ENCODE data around the gene KDM6A.
"Not testable (repeated sequence)": the region's sequence is repeated elsewhere in the genome, so short reads cannot be mapped to it uniquely, and the experiment has no call there.

Gene KDM6A

DNA sequence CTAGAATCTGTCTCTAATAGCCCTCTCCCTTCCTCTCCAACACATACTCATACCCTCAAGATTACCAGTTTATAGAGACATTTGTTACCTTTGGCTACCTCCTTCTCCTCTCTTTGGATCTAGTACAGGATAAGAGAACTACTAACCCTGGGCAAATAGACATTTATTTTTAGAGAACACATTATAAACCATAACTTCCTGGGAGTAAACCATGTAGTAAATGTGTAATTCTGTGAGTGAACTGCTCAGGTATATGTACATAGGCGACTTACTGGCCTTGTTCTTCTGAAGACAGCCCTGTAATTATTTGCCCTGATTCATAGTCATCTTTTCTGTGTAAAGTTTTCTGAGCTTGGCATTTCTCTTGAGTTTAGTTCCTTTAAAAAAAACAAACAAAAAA lies 94.2 kb downstream of the KDM6A start:
- no peak for DNase-seq

DNA sequence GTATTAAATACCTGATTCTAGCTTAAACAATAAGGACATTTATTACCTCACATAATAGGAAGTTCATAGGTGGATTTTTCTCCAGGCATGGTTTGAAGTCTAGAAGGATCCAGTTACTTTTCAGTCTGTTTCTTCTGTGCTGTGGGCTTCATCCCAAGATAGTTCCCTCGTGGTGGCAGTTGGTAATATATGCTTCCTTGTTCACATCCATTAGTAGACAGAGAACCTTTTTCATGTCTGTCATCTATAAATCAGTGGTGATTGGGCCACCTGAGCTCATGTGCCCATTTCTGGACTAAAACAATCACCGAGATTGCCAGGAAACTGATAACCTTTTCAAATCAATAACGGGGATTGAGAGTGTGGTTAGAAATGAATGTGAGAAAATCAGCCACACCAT lies 97.7 kb downstream of the KDM6A start:
- DNase-seq = no peak

DNA sequence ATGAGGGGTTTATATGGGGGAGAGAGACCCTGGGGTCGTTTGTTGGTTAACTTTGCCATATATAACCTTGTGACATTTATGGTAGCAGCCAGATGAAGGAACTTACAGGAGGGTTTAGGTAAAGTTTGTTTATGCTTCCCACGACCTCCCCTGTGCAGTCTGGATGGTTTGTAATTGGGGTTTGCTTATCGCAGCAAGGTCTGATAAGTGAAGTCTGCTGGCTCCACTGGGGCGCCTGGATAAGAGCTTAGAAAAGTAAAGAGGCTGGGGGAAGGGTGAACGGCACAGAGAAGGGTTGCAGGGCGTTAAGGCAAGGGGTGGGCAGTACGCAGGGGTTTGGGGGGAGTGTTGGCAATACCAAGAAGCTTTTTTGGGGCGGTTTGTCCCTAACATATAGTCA lies 98.7 kb downstream of the KDM6A start:
- DNase-seq = no peak

DNA sequence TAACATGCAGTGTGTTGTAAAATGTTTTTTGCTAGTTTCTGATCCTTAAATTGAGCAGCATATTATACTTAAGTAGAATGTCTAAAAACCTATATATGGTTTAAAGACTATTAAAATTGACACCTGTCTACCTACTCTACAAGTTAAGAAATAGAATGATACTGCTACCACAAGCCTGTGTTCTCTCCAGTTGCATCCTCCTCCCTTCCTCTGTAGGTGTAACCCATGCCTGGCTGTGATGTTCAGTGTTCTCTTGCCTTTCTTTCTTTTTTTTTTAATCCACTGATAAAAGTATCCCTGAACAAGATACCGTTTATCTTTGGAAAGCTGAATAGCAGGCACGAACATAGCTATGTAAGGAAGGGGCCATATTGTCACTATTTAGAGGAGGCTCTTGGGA lies 99.1 kb downstream of the KDM6A start:
- DNase-seq = no peak

DNA sequence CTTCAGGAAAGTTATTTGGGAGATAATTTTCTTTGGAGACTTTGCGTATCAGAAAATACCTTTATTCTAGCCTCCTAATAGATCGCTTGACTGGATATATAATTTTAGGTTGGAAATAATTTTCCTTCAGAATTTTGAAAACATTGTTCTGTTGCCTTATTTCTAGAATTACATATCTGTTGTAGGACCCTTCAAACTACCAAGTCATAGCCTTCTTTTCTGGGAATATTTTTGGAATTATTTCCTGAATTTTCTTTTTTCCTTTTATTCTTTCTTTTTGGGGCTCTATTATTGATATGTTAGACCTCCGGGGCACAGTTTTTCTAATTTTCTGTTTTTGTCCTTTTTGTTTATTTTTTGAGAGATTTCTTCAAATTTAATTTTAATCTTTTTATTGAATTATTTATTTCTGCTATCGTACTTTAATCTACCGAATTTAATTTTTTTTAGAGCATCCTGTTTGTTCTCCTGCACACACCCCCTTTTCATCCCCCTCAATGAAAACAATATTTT lies 100.5 kb downstream of the KDM6A start:
- DNase-seq = no peak

DNA sequence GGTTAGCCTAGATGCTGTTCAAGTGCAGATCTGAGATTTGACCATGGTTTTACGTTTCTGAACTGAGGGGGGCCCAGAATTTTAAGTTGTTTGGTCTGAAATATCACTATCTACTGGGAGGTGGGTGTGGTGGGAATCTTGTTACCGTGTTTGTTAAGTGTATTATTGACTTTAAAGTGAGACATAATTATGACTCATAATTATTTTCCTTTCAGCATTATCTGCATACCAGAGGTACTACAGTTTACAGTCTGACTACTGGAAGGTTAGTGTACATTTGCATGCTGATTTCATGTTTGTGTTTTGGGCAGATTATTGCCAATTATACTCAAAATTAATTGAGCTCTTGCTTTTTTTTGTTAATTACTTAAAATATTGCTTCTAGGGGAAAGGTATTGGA lies 101.5 kb downstream of the KDM6A start:
- no peak for DNase-seq

DNA sequence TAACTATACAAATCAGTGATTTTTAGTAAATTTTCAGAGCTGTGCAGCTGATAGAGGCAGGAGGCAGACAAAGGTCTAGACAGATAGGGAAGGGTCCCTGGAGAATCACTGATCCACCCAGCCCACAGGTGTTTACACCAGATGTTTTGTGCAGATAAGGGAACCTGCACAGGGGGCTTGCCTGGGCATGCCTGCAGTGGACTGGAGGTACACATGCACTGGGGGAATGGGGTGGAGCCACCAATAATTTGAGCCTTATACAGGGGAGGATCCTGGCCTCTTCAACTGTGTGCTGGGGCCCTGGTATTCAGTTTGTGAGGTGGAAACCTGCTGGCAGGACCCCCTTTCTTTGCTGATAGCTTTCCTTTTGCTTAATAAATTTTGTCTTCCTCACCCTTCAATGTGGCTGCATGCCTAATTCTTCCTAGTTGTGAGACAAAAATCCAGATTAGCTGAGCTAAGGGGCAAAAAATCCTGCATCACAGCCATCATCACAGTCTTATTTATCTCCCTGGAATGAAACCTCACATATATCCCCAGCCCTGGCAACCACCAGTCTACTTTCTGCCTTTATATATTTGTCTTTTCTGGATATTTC lies 102.8 kb downstream of the KDM6A start:
- no peak for DNase-seq

DNA sequence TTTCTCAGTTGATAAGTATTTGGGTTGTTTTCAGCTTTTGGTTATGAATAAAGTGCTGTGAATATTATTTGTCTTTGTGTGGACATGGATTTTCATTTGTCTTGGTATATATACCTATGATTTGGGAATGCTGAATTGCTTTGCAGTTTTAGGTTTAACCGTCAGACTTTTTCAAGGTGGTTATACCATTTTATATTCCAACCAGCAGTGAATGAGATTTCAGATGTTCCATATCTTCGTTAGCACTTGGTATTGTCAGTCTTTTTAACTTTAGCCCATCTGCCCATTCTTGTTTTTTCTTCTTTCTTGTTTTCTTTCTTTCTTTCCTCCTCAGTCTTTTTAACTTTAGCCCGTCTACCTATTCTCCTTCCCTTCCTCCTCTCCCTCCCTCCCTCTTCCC lies 106.0 kb downstream of the KDM6A start:
- no peak for DNase-seq

DNA sequence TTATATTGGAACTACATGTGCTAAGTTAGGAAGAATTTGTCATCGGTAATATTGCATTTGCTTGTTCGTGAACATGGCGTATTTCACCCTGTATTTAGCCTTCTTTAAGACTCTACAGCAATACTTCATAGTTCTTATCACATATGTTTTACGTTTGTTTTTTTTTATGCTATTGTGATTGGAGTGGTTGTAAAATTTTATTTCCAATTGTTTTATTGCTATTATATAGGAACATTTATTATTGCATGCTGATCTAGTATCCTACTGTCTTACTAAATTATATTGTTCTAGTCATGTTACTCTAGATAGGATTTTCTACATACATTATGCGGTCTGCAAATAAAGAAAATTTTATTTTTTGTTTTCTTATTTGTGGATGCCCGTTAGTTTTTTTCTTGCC lies 107.4 kb downstream of the KDM6A start:
- DNase-seq = no peak

DNA sequence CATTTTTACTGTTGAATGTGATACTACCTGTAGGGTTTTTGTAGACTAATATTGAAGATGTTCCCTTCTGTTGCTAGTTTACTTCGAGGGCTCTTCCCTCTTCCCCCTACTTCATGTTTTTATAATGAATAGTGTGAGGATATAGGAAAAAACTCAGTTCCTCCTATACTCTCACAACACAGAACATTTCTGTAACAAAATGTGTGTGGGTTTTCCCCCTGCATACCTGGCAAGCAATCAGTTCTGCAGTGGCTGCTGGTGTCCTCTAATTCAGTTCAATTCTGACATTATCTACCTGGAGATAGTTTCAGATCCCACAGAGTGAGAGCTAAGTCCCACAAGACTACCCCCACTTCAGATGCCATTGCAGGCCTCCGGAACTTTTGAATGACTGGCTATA lies 107.9 kb downstream of the KDM6A start:
- no peak for DNase-seq

DNA sequence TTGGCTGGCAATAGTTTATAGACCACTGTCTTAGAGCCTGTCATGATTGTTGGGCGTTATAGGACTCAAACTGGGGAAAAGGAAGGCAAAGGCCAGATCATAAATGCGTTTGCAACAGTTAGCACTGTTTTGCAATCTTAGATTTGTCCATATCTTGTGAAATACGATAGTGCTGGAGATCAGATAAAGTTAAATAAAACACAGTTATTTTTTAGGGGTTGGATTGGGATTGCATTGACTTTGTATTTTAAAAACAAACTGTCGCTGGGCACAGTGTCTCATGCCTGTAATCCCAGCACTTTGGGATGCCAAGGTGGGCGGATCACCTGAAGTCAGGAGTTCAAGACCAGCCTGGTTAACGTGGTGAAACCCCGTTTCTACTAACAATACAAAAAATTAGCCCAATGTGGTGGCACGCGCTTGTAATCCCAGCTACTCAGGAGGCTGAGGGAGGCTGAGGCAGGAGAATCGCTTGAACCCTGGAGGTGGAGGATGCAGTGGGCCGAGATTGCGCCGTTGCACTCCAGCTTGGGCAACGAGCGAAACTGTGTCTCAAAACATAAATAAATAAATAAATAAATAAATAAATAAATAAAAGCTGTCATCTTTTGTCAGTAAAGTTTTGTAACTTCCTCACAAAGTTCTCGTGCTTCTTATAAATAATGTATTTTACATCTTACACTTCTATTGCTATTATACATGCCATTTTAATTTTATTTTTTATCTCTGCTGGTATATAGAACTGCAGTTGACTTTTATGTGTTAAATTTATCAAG lies 117.2 kb downstream of the KDM6A start:
- no peak for DNase-seq

DNA sequence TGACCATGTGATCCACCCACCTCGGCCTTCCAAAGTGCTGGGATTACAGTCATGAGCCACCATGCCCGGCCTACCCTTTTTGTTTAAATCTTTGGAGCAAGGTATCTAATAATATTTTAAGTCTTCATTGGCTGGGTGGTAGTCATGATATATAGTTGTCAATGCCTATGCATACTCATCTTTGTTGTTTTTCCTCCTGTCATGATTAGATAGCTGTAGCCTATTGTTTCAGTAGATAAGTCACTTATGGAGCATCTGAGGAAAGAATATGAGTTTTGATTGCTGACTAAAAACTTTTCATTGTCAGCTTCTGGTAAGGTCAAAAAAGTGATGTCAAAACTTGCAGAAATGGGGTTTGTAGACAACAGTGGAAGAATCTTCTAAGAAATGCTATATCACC lies 119.8 kb downstream of the KDM6A start:
- no peak for DNase-seq

DNA sequence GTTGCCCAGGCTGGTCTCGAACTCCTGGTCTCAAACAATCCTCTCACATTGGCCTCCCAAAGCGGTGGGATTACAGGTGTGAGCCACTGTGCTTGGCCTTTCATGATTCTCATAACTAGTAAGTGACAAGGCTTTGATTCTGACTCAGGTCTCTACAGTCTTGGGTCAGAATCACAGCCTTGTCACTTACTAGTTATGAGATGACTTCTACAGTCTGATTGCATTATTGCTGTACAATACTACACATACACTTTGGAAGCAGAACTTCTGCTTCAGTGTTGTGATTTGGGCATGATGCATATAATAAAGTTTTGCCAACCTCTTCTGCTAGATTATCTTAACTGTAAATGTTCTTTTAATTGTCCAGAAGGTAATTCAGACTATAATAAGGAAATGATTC lies 123.3 kb downstream of the KDM6A start:
- no peak for DNase-seq

DNA sequence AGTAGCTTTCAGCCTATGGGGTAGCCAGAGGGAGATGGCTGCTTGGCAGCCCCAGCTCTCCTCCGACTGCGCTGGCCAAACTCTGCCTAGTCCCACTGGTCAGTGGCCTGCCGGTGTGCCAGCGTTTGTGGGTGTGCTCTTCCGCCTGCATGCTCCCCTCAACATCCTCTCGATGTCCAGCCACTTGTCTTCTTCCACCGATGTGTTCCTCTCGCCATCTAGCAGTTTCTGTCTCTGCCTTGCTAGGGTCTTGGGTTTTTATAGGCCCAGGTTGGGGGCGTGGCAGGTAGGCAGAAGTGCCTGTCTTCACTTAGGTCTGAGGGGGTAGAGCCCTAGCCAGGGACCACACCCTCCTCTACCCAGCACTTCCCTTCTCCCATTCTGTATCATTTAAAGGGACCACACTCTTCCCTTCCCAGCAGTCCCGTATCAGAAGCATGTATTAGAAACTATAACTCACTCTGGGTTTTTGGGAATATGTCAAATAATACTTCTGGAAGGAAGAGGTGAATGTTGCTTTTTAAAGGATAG lies 124.4 kb downstream of the KDM6A start:
- peak in 1 of 2 donors; percentile 10 for DNase-seq

DNA sequence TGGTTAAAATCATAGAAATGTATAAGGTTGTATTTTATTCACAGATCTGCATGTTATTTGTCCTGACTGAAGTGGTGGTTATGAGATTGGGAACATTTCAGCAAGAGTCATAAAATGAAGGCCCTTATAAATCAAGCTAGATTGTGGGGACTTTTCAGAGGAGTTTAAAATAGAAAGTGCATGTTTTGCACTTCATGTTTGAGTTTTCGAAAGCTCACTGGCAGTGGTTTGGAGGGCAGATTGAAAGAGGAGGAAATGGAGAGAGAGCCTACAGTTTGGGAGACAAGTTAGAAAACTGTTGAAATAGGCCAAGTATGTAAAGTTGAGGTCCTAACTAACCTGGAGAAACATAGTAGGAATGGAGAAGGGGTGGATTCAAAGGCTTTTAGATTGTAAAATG lies 124.9 kb downstream of the KDM6A start:
- no peak for DNase-seq

DNA sequence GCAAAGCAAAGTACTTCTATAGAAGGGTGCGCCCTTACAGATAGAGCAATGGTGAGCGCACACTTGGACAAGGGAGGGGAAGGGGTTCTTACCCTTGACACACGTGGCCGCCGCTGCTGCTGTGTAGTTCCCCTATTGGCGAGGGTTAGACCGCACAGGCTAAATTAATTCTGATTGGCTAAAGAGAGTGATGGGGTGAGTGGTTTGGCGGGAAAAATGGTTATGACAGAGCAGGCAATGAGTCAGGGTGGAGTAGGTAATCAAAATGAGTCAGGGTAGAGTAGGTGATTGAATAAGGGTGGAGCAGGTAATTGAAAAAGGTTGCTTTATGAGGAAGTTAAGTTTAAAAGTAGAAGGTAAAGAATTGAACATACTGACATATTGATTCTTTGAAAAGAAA lies 126.2 kb downstream of the KDM6A start:
- DNase-seq = not testable (repeated sequence)

DNA sequence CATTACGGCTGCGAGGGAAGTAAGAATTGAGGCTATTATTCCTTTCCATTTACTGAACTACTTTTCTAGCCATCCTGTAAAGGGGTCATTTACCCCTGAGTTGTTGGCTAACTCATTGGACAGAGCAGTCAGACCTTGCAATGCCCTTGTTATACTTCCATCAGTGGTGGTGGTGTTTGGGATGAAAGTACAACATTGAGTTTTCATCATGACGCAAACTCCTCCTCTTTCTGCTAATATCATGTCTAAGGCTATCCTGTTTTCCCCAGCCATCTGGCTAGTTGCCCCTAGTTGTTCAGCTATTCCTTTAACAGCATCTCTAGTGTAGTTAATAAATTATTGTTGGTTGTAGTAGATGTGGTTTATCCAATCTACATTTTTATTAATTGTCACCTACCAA lies 126.9 kb downstream of the KDM6A start:
- DNase-seq = not testable (repeated sequence)

DNA sequence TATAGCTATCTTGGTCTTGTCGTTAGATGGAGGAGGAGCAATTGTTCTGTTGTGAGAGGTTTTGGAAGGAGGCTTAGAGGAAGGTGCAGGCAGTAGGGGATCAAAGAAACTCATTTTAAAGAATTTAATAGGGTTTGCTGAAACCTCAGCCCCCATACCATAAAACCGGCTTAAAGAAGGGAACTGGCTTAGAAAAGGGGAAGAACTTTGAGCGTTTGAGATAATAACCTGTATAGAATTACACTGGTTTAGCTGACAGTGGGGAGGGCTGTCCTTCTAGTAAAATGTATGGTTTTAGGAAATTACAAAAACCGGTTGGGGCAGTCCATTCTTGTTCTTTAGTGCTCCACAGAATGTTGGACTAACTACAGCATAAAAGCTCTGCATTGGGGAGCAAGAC lies 128.1 kb downstream of the KDM6A start:
- DNase-seq = no peak

DNA sequence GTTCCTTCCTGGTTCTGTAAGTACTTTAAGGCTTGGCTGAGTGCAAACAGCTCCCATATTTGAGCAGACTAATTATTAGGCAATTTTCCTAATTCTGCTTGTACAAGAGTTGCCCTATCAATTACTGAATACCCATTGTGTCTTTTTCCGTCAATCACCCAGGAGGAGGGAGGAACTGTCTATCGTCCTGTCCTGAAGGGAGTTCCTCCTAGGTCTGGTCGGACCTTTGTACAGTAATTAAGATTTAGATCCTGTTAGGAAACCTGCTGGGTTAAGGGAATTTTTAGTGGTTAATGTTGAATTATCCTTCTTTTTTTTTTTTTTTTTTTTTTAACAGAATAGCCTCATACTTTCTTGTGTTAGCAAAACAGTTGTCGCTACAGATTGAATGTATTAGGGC lies 130.1 kb downstream of the KDM6A start:
- DNase-seq = no peak

DNA sequence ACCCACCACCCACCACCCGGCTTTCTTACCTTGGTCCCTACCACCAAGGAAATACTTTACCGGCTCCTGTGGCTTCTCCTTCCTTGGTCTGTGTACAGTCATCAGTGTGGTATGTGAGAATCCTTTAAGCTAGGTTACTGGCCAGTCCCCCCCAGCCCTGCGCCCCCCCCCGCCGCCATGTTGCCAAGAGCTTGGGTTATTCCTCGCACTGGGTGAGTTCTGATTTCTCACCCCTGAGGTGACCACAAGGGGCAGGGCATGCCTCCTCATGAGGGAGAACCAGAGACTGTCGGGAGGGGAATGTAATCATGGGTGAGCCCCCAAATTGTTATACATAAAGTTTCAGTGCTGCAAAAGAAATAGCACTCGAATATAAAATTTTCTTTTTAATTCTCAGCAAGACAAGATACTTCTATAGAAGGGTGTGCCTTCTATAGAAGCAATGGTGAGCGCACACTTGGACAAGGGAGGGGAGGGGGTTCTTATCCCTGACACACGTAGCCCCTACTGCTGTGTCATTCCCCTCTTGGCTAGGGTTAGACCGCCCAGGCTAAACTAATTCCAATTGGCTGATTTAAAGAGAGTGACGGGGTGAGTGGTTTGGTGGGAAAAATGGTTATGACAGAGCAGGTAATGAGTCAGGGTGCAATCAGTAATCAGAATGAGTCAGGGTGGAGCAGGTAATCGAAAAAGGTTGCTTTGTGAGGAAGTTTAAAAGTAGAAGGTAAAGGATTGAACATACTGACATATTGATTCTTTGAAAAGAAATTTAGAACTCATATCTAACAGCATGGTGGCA lies 133.2 kb downstream of the KDM6A start:
- DNase-seq = no peak

DNA sequence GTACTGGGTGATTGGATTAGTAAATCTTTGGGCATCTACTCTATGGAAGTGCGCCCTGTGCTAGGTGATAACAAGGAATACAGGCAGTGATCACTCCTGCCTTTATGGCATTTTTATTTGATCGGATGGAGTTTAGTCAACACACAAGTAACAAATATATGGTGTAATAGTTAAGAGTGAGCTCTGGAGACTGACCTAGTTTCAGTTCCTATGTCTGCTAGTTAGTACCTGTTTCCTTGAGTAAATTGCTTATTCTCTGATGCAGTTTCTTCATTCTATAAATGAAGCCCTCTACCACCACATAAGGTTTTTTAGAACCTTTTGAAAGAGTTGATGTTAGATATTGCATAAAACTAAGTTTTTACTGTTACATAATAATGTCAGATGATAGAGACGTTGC lies 134.6 kb downstream of the KDM6A start:
- no peak for DNase-seq

DNA sequence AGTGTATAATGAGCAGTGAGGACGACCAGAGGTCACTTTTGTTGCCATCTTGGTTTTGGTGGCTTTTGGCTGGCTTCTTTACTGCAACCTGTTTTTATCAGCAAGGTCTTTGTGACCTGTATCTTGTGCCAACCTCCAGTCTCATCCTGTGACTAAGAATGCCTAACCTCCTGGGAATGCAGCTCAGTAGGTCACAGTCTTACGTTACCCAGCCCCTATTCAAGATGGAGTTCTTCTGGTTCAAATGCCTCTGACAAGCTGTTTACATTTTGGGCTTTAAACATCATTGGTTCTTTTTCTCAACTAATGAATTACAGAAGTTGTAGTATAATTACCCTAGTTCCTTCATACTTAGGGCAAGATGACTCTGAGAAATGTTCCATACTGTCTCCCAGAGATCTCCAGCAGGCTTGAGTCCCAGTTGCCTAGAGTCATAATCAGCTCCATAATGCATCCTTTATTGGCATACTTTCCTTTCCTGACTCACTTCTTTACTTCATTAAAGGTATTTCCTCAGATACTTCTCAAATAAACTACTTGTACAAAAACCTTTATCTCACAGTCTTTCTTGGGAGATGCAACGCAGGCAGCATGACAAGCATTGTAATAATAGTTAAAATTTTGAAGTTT lies 136.5 kb downstream of the KDM6A start:
- DNase-seq = no peak

DNA sequence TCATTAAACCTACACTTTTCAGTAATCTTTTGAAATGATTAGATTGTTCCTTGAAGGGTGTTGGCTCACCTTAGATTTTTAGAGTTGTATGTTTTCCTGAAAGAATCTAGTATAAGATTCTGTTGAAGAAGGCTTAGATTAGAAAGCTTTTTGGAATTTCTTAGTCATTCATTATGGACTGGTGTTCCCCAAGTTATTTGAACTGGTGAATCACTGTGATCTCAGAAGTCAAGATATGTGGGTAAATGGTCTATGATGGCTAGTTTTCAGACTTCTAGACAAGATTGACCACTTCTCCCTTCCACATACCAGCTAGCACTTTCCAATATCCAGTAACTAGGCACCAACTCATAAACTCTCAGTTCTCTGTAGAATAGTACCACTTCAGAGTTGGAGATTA lies 138.1 kb downstream of the KDM6A start:
- no peak for DNase-seq

Data from CD4-positive, alpha-beta T cell treated with Interleukin-1 beta for 1 hour (primary cell).